Type B pancreatic cell (in vitro differentiated cells): ENCODE results near the gene SOX5. TPM values are rescaled to one million over a fixed set of nuclear protein-coding genes. Genes with fewer than 3 reads are reported as not detected.

Source experiments
- DNase-seq: peaks from one replicate; pipeline ENCODE4 v3.0.0; 2021; ENCODE audit warnings: mixed read lengths; ENCODE audit not compliant: unreplicated experiment; ENCODE audit errors: extremely low spot score
- H3K27ac Mint-ChIP-seq: 2 replicates; pipeline ENCODE4 v1.8.0; 2021; ENCODE audit warnings: mild to moderate bottlenecking, mixed read lengths
- H3K27me3 Mint-ChIP-seq: 2 replicates; pipeline ENCODE4 v1.8.0; 2021; ENCODE audit warnings: mixed read lengths
- H3K36me3 Mint-ChIP-seq: 2 replicates; pipeline ENCODE4 v1.8.0; 2021; ENCODE audit warnings: mixed read lengths
- H3K4me1 Mint-ChIP-seq: one replicate; pipeline ENCODE4 v1.8.0; 2021; ENCODE audit warnings: mixed read lengths; ENCODE audit not compliant: unreplicated experiment
- H3K4me3 Mint-ChIP-seq: 2 replicates; pipeline ENCODE4 v1.8.0; 2021; ENCODE audit warnings: mild to moderate bottlenecking, mixed read lengths
- H3K9me3 Mint-ChIP-seq: 2 replicates; pipeline ENCODE4 v1.8.0; 2021; ENCODE audit warnings: mixed read lengths
- total RNA-seq: library from RNA; stranded (reverse); gene quantifications from 2 replicates; pipeline ENCODE4 v1.2.1, GENCODE V29; 2021; ENCODE audit warnings: low replicate concordance
- TF ChIP-seq, protein P1 (sequence below): fragments of 200-600 bp; sonication (generic); conservative IDR thresholded peaks from 2 replicates; pipeline ENCODE4 v1.5.0; 2021; ENCODE audit warnings: antibody characterized with exemption, mild to moderate bottlenecking

Gene SOX5
- total RNA-seq, 1 donor from 2014 or later, result 32.8 TPM

DNA sequence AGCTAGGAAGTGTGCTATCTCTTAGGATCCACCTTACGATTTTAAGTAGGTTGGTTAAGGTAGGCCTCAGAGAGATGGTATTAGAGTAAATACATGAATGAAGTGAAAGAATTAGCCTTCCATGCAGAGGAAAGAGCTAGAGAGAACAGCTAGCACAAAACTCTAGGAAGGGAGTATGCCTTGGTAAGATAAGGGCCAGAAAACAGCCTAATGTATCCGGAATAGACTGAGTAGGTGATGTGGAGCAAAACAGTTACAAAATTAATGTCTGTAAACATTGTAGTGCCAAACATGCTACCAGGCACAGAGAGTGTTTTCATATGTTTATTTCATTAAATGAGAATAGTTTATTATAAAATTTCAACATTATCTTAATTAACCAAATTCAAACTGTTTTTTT is 315.1 kb downstream of the SOX5 start:
- TF ChIP-seq, protein P1, sequence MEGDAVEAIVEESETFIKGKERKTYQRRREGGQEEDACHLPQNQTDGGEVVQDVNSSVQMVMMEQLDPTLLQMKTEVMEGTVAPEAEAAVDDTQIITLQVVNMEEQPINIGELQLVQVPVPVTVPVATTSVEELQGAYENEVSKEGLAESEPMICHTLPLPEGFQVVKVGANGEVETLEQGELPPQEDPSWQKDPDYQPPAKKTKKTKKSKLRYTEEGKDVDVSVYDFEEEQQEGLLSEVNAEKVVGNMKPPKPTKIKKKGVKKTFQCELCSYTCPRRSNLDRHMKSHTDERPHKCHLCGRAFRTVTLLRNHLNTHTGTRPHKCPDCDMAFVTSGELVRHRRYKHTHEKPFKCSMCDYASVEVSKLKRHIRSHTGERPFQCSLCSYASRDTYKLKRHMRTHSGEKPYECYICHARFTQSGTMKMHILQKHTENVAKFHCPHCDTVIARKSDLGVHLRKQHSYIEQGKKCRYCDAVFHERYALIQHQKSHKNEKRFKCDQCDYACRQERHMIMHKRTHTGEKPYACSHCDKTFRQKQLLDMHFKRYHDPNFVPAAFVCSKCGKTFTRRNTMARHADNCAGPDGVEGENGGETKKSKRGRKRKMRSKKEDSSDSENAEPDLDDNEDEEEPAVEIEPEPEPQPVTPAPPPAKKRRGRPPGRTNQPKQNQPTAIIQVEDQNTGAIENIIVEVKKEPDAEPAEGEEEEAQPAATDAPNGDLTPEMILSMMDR, result no peak
- Mint-ChIP-seq H3K4me1 (peaks cover 2% of the 10 kb centered on the region), H3K27ac (no peak overlapping the region), H3K27me3 (no peaks in the 10 kb centered on the region), H3K9me3 (no peaks in the 10 kb centered on the region), H3K4me3 (no peak overlapping the region), H3K36me3 (peaks cover 26% of the 10 kb centered on the region)
- no peak for DNase-seq

DNA sequence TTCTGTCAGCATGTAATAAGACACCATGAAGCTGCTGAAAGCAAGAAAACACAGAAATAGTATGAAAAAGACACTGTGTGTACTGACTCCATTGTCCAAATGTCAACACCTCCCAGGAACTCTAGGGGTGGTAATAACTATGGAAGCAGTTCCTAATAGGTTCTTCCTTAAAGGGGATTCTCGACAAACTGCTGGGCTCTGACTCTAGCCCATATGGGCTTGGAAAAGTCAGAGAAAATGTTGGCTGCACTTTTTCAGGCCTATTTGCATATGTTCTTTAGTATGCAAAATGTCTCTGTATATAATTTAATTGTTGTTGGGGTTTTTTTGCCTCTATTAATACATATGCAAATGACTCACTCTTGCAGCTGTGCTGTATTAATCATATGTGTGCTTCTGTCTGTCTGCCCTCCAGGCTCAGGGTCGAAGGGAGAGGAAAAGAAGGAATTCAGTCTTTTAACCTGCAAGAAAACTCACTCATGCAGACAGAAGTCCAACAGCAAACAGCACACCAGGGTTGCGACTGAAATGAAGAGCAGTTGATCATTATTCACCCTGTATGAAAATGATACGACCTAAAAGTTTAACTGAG is 317.6 kb downstream of the SOX5 start:
- H3K27me3 Mint-ChIP-seq, result no peaks in the 10 kb centered on the region
- H3K4me1 Mint-ChIP-seq, result no peaks in the 10 kb centered on the region
- no peak overlapping the region for H3K4me3 Mint-ChIP-seq
- H3K27ac Mint-ChIP-seq, result no peak overlapping the region
- TF ChIP-seq, protein P1, result no peak
- H3K36me3 Mint-ChIP-seq, result peaks cover 17% of the 10 kb centered on the region
- no peak for DNase-seq
- H3K9me3 Mint-ChIP-seq, result no peaks in the 10 kb centered on the region

DNA sequence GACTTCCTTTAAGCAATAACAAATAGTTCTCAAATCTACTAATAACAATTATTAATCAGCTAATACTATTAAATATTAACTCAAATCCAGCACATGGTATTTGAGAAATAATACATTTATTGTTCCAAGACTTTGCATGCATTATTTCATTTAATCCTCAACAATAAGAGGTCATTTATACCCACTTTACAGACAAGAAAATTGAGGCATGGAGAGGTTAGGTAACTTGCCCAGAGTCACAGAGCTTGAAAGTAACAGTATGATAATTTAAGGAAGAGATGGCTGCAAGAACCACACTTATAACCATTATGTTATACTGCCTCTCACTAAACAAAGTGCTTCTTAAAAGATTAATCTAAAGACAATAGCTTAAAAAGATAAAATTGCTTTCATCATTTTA is 318.9 kb downstream of the SOX5 start:
- Mint-ChIP-seq H3K27ac (no peak overlapping the region), H3K9me3 (no peaks in the 10 kb centered on the region), H3K27me3 (peaks cover 3% of the 10 kb centered on the region), H3K36me3 (peaks cover 12% of the 10 kb centered on the region), H3K4me1 (no peaks in the 10 kb centered on the region), H3K4me3 (no peak overlapping the region)
- no peak for DNase-seq
- TF ChIP-seq, protein P1, result no peak

DNA sequence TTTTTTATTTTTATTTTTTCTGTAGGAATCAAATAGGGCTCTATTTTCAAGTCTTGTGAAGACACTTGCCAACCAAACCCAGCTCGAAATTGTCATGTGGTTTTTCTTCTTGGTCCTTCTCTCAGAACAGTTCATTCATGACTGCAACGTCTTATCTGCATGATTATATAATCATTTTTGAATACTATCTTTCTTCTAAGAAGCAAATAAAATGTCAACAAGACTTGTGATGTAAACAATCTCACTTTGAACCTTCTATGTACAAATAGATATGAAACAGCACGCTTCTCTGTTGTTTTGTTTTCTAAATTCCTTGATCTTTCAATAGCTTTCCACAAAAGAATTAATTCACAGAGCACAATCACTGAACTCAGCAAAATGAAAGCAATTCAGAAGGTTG is 320.7 kb downstream of the SOX5 start:
- no peak overlapping the region for H3K27ac Mint-ChIP-seq
- H3K27me3 Mint-ChIP-seq, result peaks cover 5% of the 10 kb centered on the region
- no peak overlapping the region for H3K4me3 Mint-ChIP-seq
- no peak for DNase-seq
- TF ChIP-seq, protein P1, result no peak
- no peaks in the 10 kb centered on the region for H3K4me1 Mint-ChIP-seq
- H3K9me3 Mint-ChIP-seq, result peaks cover 3% of the 10 kb centered on the region
- peaks cover 10% of the 10 kb centered on the region for H3K36me3 Mint-ChIP-seq

DNA sequence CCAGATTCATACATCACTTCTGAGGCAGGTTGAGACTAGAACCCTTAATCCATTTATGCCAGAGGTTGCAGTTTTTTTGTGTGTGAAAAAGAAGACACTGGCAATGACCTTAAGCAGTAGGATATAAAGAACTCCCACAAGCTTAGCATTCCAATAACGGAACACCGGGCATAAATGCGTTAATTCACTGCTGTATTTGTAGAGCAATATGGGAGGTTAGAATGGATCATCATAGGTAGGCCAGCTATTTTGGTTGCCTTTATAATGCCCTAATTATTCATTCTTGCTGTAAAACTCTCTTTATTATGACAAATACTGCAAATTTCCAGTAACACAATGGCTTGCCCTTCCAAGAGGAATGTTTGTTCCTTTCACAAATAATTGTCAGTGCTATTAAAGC is 322.7 kb downstream of the SOX5 start:
- TF ChIP-seq, protein P1, result no peak
- Mint-ChIP-seq H3K9me3 (peaks cover 5% of the 10 kb centered on the region), H3K36me3 (peaks cover 8% of the 10 kb centered on the region), H3K27ac (no peak overlapping the region), H3K4me3 (no peak overlapping the region), H3K4me1 (no peaks in the 10 kb centered on the region), H3K27me3 (peaks cover 5% of the 10 kb centered on the region)
- no peak for DNase-seq

DNA sequence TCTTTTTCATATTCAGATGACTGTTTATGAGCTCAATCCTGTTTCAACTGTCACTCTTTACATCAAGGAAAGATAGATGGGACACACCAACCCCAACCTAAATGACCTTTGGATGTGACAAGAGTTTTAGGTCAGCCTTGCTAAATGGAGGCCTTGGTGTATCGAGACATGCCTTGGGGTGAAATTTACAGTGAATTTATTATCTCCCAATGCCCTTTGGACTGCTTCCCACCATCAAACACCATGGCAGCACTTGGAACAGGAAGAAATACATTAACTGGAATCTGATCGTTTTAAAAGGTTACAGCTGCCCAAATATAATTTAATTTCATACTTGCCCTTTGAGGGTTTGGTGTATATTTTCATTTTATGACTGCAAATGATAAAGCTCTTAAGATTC is 327.6 kb downstream of the SOX5 start:
- Mint-ChIP-seq H3K27ac (no peak overlapping the region), H3K27me3 (peaks cover 11% of the 10 kb centered on the region), H3K4me3 (no peak overlapping the region), H3K36me3 (peaks cover 4% of the 10 kb centered on the region), H3K4me1 (no peaks in the 10 kb centered on the region), H3K9me3 (peaks cover 5% of the 10 kb centered on the region)
- TF ChIP-seq, protein P1, result no peak
- no peak for DNase-seq
